ENCODE results near the gene NSUN4.

Gene NSUN4

DNA sequence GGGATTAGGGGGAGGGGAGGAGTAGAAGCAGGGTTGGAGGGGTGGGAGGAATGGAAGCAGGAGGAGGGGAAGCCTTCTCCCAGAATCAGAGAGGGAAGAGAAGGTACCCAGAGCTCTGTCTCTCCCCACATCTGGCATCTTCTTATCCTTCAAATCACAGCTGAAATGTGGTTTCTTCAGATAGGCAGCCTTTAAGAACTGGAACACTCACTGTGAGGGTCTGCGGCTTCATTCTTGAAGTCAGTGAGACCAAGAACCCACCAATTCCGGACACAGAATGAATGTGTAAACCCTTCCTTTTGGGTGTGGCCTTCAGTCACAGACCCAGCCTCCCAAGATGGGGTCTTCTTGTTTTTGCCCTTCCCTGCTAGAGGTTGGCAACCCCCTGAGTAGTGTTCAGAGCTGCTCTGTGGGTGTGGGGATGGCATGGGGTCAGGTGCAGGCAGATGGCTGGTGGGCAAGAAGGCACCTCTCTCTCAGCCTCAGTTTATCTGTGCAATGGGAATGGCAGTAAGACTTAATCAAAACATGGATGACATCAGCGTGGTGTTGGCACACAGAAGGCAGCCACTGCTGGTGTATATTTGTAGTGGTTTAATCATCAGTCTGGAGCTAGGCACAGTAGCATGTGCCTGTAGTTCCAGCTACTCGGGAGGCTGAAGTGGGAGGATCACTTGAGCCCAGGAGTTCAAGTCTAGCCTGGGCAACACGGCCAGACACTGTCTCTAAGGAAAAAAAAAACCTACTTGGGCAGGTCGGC lies 60.7 kb downstream of the NSUN4 start:
- Histone ChIP-seq H3K9me2 (ENCODE audit: low read depth, low read length) (no peaks in the 10 kb centered on the region), H3K4me3 (ENCODE audit: low read depth, low read length, poor library complexity, severe bottlenecking) (no peak overlapping the region), H3K36me3 (ENCODE audit: insufficient read depth, low read length) (no peaks in the 10 kb centered on the region), H3K9ac (ENCODE audit: low read length) (no peak overlapping the region), H3K9me3 (ENCODE audit: low read length) (no peaks in the 10 kb centered on the region), H3K4me2 (ENCODE audit: low read length) (no peak overlapping the region), H2AFZ (ENCODE audit: low read length) (no peak overlapping the region), H3K4me1 (ENCODE audit: insufficient read depth, low read length, severe bottlenecking) (no peaks in the 10 kb centered on the region), H3K27me3 (ENCODE audit: insufficient read depth, low read length) (no peaks in the 10 kb centered on the region), H3K79me2 (ENCODE audit: insufficient read depth, low read length) (no peaks in the 10 kb centered on the region), H3K27ac (ENCODE audit: low read depth, low read length, poor library complexity, severe bottlenecking) (no peak overlapping the region), H4K20me1 (ENCODE audit: insufficient read depth, low read length) (no peaks in the 10 kb centered on the region), H3F3A (ENCODE audit: insufficient read depth, low read length) (no peaks in the 10 kb centered on the region)
- TF ChIP-seq EZH2 (IDR thresholded peaks at IDR 0.05; ENCODE audit: borderline replicate concordance, low read length), result no peak
- TF ChIP-seq, protein P1, sequence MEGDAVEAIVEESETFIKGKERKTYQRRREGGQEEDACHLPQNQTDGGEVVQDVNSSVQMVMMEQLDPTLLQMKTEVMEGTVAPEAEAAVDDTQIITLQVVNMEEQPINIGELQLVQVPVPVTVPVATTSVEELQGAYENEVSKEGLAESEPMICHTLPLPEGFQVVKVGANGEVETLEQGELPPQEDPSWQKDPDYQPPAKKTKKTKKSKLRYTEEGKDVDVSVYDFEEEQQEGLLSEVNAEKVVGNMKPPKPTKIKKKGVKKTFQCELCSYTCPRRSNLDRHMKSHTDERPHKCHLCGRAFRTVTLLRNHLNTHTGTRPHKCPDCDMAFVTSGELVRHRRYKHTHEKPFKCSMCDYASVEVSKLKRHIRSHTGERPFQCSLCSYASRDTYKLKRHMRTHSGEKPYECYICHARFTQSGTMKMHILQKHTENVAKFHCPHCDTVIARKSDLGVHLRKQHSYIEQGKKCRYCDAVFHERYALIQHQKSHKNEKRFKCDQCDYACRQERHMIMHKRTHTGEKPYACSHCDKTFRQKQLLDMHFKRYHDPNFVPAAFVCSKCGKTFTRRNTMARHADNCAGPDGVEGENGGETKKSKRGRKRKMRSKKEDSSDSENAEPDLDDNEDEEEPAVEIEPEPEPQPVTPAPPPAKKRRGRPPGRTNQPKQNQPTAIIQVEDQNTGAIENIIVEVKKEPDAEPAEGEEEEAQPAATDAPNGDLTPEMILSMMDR (IDR thresholded peaks at IDR 0.05; ENCODE audit: low read length), result no peak

DNA sequence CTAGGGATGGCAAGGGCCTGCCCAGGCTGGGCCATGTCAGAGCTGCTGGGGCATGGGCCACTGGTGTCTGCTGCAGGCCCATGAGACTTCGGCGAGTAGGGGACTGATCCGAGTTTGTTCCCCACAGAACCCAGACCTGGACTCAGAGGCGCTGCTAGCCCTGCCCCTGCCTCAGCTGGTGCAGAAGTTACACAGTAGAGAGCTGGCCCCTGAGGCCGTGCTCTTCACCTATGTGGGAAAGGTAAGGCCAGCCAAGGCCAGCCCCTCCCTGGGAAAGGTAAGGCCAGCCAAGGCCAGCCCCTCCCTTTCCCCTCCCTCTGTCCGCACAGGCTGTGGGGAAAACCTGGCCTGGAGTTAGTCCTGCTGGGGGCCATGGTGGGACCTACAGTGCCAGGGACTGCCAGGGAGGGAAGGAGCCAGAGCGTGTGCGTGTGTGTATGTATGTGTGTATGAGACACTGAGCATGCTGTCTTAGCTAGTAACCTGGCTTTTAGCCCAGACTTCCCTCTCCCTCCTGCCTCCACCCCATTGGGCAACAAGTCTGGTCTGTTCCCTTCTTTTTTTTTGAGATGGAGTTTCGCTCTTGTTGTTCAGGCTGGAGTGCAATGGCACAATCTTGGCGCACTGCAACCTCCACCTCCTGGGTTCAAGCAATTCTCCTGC lies 61.5 kb downstream of the NSUN4 start:
- Histone ChIP-seq H3K79me2 (ENCODE audit: insufficient read depth, low read length) (no peaks in the 10 kb centered on the region), H3K27me3 (ENCODE audit: insufficient read depth, low read length) (no peaks in the 10 kb centered on the region), H3K4me1 (ENCODE audit: insufficient read depth, low read length, severe bottlenecking) (no peaks in the 10 kb centered on the region), H2AFZ (ENCODE audit: low read length) (no peak overlapping the region), H3K27ac (ENCODE audit: low read depth, low read length, poor library complexity, severe bottlenecking) (no peak overlapping the region), H3K4me2 (ENCODE audit: low read length) (no peak overlapping the region), H3K9me2 (ENCODE audit: low read depth, low read length) (no peaks in the 10 kb centered on the region), H3F3A (ENCODE audit: insufficient read depth, low read length) (no peaks in the 10 kb centered on the region), H3K4me3 (ENCODE audit: low read depth, low read length, poor library complexity, severe bottlenecking) (no peak overlapping the region), H4K20me1 (ENCODE audit: insufficient read depth, low read length) (no peaks in the 10 kb centered on the region), H3K36me3 (ENCODE audit: insufficient read depth, low read length) (no peaks in the 10 kb centered on the region), H3K9ac (ENCODE audit: low read length) (no peak overlapping the region), H3K9me3 (ENCODE audit: low read length) (no peaks in the 10 kb centered on the region)
- TF ChIP-seq EZH2 (IDR thresholded peaks at IDR 0.05; ENCODE audit: borderline replicate concordance, low read length), result no peak
- TF ChIP-seq, protein P1 (IDR thresholded peaks at IDR 0.05; ENCODE audit: low read length), result no peak

DNA sequence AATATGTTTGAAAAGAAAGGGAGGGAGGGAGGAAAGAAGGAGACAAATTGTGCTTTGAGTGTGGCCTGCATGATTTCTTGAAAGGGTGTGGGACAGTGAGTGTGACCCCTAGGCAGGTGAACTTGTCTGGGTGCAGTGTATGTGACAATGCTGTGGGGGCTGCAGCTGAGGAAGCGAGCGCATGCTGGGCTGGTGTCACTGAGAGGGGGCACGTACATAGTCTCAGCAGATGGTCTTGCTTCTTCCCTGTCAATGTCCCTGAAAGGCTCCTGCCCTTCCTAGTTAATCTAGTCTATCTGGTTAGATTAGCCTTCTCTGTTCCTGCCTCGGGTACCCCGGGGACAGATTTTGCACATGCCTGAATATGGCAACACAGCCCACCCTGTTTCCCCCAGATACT lies 63.3 kb downstream of the NSUN4 start:
- no peaks in the 10 kb centered on the region for H3K36me3 ChIP-seq (ENCODE audit: insufficient read depth, low read length)
- no peak overlapping the region for H3K9ac ChIP-seq (ENCODE audit: low read length)

More for the DNA sequence above, 63.3 kb downstream of the NSUN4 start:
- Histone ChIP-seq H3K27me3 (ENCODE audit: insufficient read depth, low read length) (no peaks in the 10 kb centered on the region), H3K79me2 (ENCODE audit: insufficient read depth, low read length) (no peaks in the 10 kb centered on the region), H3K4me3 (ENCODE audit: low read depth, low read length, poor library complexity, severe bottlenecking) (no peak overlapping the region), H3K9me3 (ENCODE audit: low read length) (no peaks in the 10 kb centered on the region), H3K4me1 (ENCODE audit: insufficient read depth, low read length, severe bottlenecking) (no peaks in the 10 kb centered on the region), H3F3A (ENCODE audit: insufficient read depth, low read length) (no peaks in the 10 kb centered on the region), H3K9me2 (ENCODE audit: low read depth, low read length) (no peaks in the 10 kb centered on the region), H4K20me1 (ENCODE audit: insufficient read depth, low read length) (no peaks in the 10 kb centered on the region), H2AFZ (ENCODE audit: low read length) (no peak overlapping the region), H3K27ac (ENCODE audit: low read depth, low read length, poor library complexity, severe bottlenecking) (no peak overlapping the region), H3K4me2 (ENCODE audit: low read length) (no peak overlapping the region)
- TF ChIP-seq EZH2 (IDR thresholded peaks at IDR 0.05; ENCODE audit: borderline replicate concordance, low read length), result no peak
- TF ChIP-seq, protein P1 (IDR thresholded peaks at IDR 0.05; ENCODE audit: low read length), result no peak

All from OCI-LY1 (cell line).